HepG2 (cell line): ENCODE data around the gene ZNF382. TPM values are rescaled to one million over a fixed set of nuclear protein-coding genes. Genes with fewer than 3 reads are reported as not detected.

ENCODE experiments used
- ATF1 ChIP-seq: IDR thresholded peaks from 2 replicates; pipeline ENCODE4 v1.6.1; 2016; ENCODE audit warnings: mild to moderate bottlenecking, control low read depth
- FOXA3 ChIP-seq: IDR thresholded peaks from 2 replicates; pipeline ENCODE4 v1.6.1; 2016; ENCODE audit warnings: missing genetic modification reagents, missing compliant biosample characterization
- LRRFIP1 ChIP-seq: sonication (generic); formaldehyde crosslinking; conservative IDR thresholded peaks from 2 replicates; pipeline ENCODE4 v1.4.0; 2020; ENCODE audit warnings: missing genetic modification reagents
- MED13 ChIP-seq: sonication (generic); formaldehyde crosslinking; IDR thresholded peaks from 2 replicates; pipeline ENCODE4 v1.5.0; 2020; ENCODE audit warnings: missing genetic modification reagents
- MEIS2 ChIP-seq: sonication (generic); formaldehyde crosslinking; IDR thresholded peaks from 2 replicates; pipeline ENCODE4 v1.9.0; 2021; ENCODE audit warnings: mild to moderate bottlenecking, missing genetic modification reagents
- POLR2A ChIP-seq, 2 experiments: IDR thresholded peaks; 2 replicates each; pipeline ENCODE4 v1.6.1; 2011; ENCODE audit warnings: low read depth in 2 of 2, low read length in 2 of 2, mild to moderate bottlenecking in 1 of 2, moderate library complexity in 1 of 2; ENCODE audit not compliant: insufficient read depth in 1 of 2
- POLR2AphosphoS2 ChIP-seq: IDR thresholded peaks from 2 replicates; pipeline ENCODE4 v1.6.1; 2011; ENCODE audit warnings: low read depth, low read length, improper control_type of control experiment
- RERE ChIP-seq: IDR thresholded peaks from 2 replicates; pipeline ENCODE4 v1.6.1; 2016; ENCODE audit warnings: low read depth, missing genetic modification reagents, missing compliant biosample characterization
- ZBTB7A ChIP-seq: sonication (generic); formaldehyde crosslinking; IDR thresholded peaks from 2 replicates; pipeline ENCODE4 v1.8.0; 2022; ENCODE audit warnings: mild to moderate bottlenecking, missing genetic modification reagents
- ZC3H4 ChIP-seq: sonication (generic); formaldehyde crosslinking; IDR thresholded peaks from 2 replicates; pipeline ENCODE4 v1.4.0; 2020; ENCODE audit warnings: missing genetic modification reagents, borderline replicate concordance
- ZFYVE20 ChIP-seq: sonication (generic); formaldehyde crosslinking; IDR thresholded peaks from 2 replicates; pipeline ENCODE4 v1.8.0; 2023; ENCODE audit warnings: low read depth, mild to moderate bottlenecking, moderate library complexity, missing genetic modification reagents, borderline replicate concordance
- ZNF10 ChIP-seq: sonication (generic); formaldehyde crosslinking; IDR thresholded peaks from 2 replicates; pipeline ENCODE4 v1.4.0; 2020; ENCODE audit warnings: mild to moderate bottlenecking, low read depth, missing genetic modification reagents, borderline replicate concordance
- ZNF33B ChIP-seq: sonication (generic); formaldehyde crosslinking; IDR thresholded peaks from 2 replicates; pipeline ENCODE4 v1.5.1; 2020; ENCODE audit warnings: mild to moderate bottlenecking, missing genetic modification reagents
- ZNF496 ChIP-seq: sonication (generic); formaldehyde crosslinking; IDR thresholded peaks from 2 replicates; pipeline ENCODE4 v1.8.1; 2023; ENCODE audit warnings: mild to moderate bottlenecking, moderate library complexity, missing genetic modification reagents; ENCODE audit not compliant: insufficient replicate concordance
- ZNF556 ChIP-seq: sonication (generic); formaldehyde crosslinking; IDR thresholded peaks from 2 replicates; pipeline ENCODE4 v1.4.0; 2020; ENCODE audit warnings: mild to moderate bottlenecking, missing genetic modification reagents, borderline replicate concordance
- ZNF562 ChIP-seq: sonication (generic); formaldehyde crosslinking; IDR thresholded peaks from 2 replicates; pipeline ENCODE4 v1.8.0; 2022; ENCODE audit warnings: missing genetic modification reagents, borderline replicate concordance
- ZNF589 ChIP-seq: sonication (generic); formaldehyde crosslinking; conservative IDR thresholded peaks from 2 replicates; pipeline ENCODE4 v1.8.0; 2022; ENCODE audit warnings: mild to moderate bottlenecking, moderate library complexity, missing genetic modification reagents
- ZNF75D ChIP-seq: sonication (generic); formaldehyde crosslinking; IDR thresholded peaks from 2 replicates; pipeline ENCODE4 v1.8.1; 2023; ENCODE audit warnings: missing genetic modification reagents, mild to moderate bottlenecking, borderline replicate concordance
- ZNF780A ChIP-seq: sonication (generic); formaldehyde crosslinking; IDR thresholded peaks from 2 replicates; pipeline ENCODE4 v1.8.0; 2022; ENCODE audit warnings: mild to moderate bottlenecking, missing genetic modification reagents, moderate library complexity
- polyA plus RNA-seq, 8 experiments: library from polyadenylated mRNA; depleted of rRNA in 3 of 8; stranded (reverse) in 7 of 8; unstranded in 1 of 8; fragments of >200 nt; fragmentation: Illumina TruSeq in 4 of 8; extraction: Trizol in 4 of 8; gene quantifications; 2 replicates each; pipeline versions ENCODE4 v1.2.1 to v1.2.3, GENCODE V29; 2011 to 2016; ENCODE audit warnings: low read depth in 4 of 8, missing spikeins in 1 of 8, mixed read lengths in 1 of 8; ENCODE audit not compliant: insufficient read depth in 1 of 8
- total RNA-seq, 5 experiments: library from RNA; depleted of rRNA; stranded (reverse); fragments of >200 nt; fragmentation: Illumina TruSeq; extraction: Trizol; gene quantifications; 2 replicates each; pipeline ENCODE4 v1.2.3, GENCODE V29; 2016; ENCODE audit warnings: low read depth in 1 of 5
- TF ChIP-seq, protein P1 (sequence below): sonication (generic); formaldehyde crosslinking; IDR thresholded peaks from 2 replicates; pipeline ENCODE4 v1.4.0; 2020; ENCODE audit warnings: mild to moderate bottlenecking, missing genetic modification reagents, borderline replicate concordance

The ZNF382 gene
- total and polyA plus RNA-seq, 2 of the 13 experiments (the other 11 are each of a cell fraction or from before 2014, with no cell fraction given): 2.3 to 6.8 TPM

GRCh38 chr19:36605101-36605876 lies at the start of gene ZNF382 (continued):
- TF ChIP-seq MEIS2 (CRISPR knock-in tag) (no peak), ZNF33B (0 out of 2 replicates have a peak, but pooled peaks have one; percentile 16), LRRFIP1 (CRISPR knock-in tag) (no peak), FOXA3 (CRISPR knock-in tag) (no peak), ATF1 (CRISPR knock-in tag) (no peak), POLR2A (IDR thresholded peaks at IDR 0.05; ENCODE audit: insufficient read depth in 1 of 2, low read depth in 2 of 2, low read length in 2 of 2) (peak; percentile 60 to 90), ZNF75D (CRISPR knock-in tag) (no peak), POLR2AphosphoS2 (no peak), ZFYVE20 (CRISPR knock-in tag) (no peak; the same call in 1 of the 2 replicates), ZC3H4 (CRISPR knock-in tag) (no peak), ZNF780A (CRISPR knock-in tag) (no peak), ZBTB7A (no peak), ZNF589 (CRISPR knock-in tag) (no peak), RERE (CRISPR knock-in tag) (no peak), ZNF556 (CRISPR knock-in tag) (no peak), ZNF496 (CRISPR knock-in tag) (no peak), ZNF10 (CRISPR knock-in tag) (no peak), ZNF562 (CRISPR knock-in tag) (no peak), MED13 (0 out of 2 replicates have a peak, but pooled peaks have one; percentile 3)
- TF ChIP-seq, protein P1, sequence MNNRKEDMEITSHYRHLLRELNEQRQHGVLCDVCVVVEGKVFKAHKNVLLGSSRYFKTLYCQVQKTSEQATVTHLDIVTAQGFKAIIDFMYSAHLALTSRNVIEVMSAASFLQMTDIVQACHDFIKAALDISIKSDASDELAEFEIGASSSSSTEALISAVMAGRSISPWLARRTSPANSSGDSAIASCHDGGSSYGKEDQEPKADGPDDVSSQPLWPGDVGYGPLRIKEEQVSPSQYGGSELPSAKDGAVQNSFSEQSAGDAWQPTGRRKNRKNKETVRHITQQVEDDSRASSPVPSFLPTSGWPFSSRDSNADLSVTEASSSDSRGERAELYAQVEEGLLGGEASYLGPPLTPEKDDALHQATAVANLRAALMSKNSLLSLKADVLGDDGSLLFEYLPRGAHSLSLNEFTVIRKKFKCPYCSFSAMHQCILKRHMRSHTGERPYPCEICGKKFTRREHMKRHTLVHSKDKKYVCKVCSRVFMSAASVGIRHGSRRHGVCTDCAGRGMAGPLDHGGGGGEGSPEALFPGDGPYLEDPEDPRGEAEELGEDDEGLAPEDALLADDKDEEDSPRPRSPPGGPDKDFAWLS (CRISPR knock-in tag): no peak
